ENCODE measurements around the gene MEG3. TPM values are rescaled to one million over a fixed set of nuclear protein-coding genes. Genes with fewer than 3 reads are reported as not detected.

MEG3 gene
- total and polyA plus RNA-seq, 2 donors (not counting 3 experiments of a cell fraction or from before 2014, with no cell fraction given) = 378 to 508 TPM

- Histone ChIP-seq H3K4me3 (replicated peaks in 1 of 3; ENCODE audit: insufficient read depth in 1 of 3, low read depth in 1 of 3, low read length in 3 of 3) (no peak overlapping the region), H3K79me2 (ENCODE audit: control insufficient read depth, insufficient read depth, low read length) (no peaks in the 10 kb centered on the region), H3K27ac (ENCODE audit: insufficient read depth, low read depth, low read length) (no peak overlapping the region), H2AFZ (ENCODE audit: low read depth, low read length) (no peak overlapping the region), H3K27me3 (ENCODE audit: control insufficient read depth in 2 of 2, insufficient read depth in 2 of 2, low read length in 2 of 2) (no peaks in the 10 kb centered on the region), H3K9me3 (replicated peaks; ENCODE audit: control insufficient read depth, insufficient read depth, low read length) (no peaks in the 10 kb centered on the region), H3K4me1 (ENCODE audit: control insufficient read depth, extremely low read depth, insufficient read depth, low read length) (no peaks in the 10 kb centered on the region), H3K36me3 (ENCODE audit: control insufficient read depth in 2 of 2, extremely low read depth in 1 of 2, insufficient read depth in 2 of 2, low read length in 2 of 2) (no peaks in the 10 kb centered on the region), H4K20me1 (replicated peaks; ENCODE audit: control insufficient read depth, extremely low read depth, insufficient read depth, low read length) (no peaks in the 10 kb centered on the region), H3K9ac (replicated peaks; ENCODE audit: extremely low read depth, insufficient read depth, low read length) (no peak overlapping the region), H3K4me2 (ENCODE audit: insufficient read depth, low read length) (no peak overlapping the region), H3K9me1 (replicated peaks; ENCODE audit: control insufficient read depth, extremely low read depth, insufficient read depth, low read length) (no peaks in the 10 kb centered on the region)
- DNase-seq (ENCODE audit: low read depth, low spot score) (no peak), FAIRE-seq (no peak)
- ChIA-PET CTCF (no interaction called here), POLR2A (no interaction called here)
- TF ChIP-seq GATA2 (IDR thresholded peaks at IDR 0.05; ENCODE audit: insufficient read depth, insufficient read length, low read depth, low read length) (no peak), JUN (IDR thresholded peaks at IDR 0.05; ENCODE audit: borderline replicate concordance, insufficient read depth, insufficient read length, low read depth) (no peak), POLR2AphosphoS5 (IDR thresholded peaks at IDR 0.05; ENCODE audit: insufficient read depth, low read depth, low read length) (no peak), MAX (IDR thresholded peaks at IDR 0.05; ENCODE audit: insufficient read depth, insufficient read length) (no peak), EZH2 (IDR thresholded peaks at IDR 0.05; ENCODE audit: borderline replicate concordance, low read depth, low read length, severe bottlenecking) (no peak), FOS (IDR thresholded peaks at IDR 0.05; ENCODE audit: borderline replicate concordance, insufficient read depth, low read length) (no peak), POLR2A (IDR thresholded peaks at IDR 0.05; ENCODE audit: low read depth, low read length) (no peak)
- TF ChIP-seq, protein P1, sequence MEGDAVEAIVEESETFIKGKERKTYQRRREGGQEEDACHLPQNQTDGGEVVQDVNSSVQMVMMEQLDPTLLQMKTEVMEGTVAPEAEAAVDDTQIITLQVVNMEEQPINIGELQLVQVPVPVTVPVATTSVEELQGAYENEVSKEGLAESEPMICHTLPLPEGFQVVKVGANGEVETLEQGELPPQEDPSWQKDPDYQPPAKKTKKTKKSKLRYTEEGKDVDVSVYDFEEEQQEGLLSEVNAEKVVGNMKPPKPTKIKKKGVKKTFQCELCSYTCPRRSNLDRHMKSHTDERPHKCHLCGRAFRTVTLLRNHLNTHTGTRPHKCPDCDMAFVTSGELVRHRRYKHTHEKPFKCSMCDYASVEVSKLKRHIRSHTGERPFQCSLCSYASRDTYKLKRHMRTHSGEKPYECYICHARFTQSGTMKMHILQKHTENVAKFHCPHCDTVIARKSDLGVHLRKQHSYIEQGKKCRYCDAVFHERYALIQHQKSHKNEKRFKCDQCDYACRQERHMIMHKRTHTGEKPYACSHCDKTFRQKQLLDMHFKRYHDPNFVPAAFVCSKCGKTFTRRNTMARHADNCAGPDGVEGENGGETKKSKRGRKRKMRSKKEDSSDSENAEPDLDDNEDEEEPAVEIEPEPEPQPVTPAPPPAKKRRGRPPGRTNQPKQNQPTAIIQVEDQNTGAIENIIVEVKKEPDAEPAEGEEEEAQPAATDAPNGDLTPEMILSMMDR (IDR thresholded peaks at IDR 0.05; ENCODE audit: extremely low read depth in 1 of 2, insufficient read depth in 1 of 2, low read depth in 1 of 2, low read length in 2 of 2) = no peak
- BruUV-seq (replicated peaks) = no TSS peak
- intact Hi-C loops (cut with micrococcal nuclease) = no loop called here
- dilution Hi-C loops (cut with MboI; ENCODE audit: extremely low pct_ligation_motif_present, low sequenced_read_pairs) = no loop called here
These were observed 38.3 kb upstream of the MEG3 start for GRCh38 chr14:100787659-100788058.
